HT-29 (cell line): Measurements from ENCODE around the gene PRPF40A. TPM values are rescaled to one million over a fixed set of nuclear protein-coding genes. Genes with fewer than 3 reads are reported as not detected.

Source experiments
- DNase-seq: peaks from one replicate; pipeline ENCODE4 v3.0.0-alpha.2; 2015; ENCODE audit warnings: low spot score
- total RNA-seq: library from RNA; depleted of rRNA; stranded (reverse); fragments of >200 nt; shearing (Covaris generic); gene quantifications from 2 replicates; pipeline ENCODE4 v1.2.3, GENCODE V29; 2014; rRNA removed

The PRPF40A gene
- total RNA-seq, 1 experiment from 2014 or later, result 114 TPM

DNA sequence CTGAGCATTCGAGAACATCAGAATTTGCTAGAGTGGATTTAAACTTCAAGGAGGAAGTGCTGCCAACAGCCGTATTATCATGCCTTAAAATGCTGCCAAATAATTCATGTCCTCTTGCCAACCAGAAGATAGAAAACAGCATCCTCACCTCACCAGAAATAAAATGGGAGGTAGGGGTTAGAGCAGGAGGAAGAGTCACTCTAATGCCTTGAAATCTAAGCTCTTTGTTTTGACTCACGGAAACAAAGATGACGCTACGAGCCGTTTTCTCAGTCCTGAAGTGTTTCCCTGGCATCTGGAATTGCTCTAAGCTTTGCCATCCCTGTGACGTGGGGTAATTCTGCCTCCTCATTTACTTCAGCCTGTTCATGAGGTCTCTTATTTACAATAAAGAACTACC lies 97.1 kb downstream of the PRPF40A start:
- no peak for DNase-seq

DNA sequence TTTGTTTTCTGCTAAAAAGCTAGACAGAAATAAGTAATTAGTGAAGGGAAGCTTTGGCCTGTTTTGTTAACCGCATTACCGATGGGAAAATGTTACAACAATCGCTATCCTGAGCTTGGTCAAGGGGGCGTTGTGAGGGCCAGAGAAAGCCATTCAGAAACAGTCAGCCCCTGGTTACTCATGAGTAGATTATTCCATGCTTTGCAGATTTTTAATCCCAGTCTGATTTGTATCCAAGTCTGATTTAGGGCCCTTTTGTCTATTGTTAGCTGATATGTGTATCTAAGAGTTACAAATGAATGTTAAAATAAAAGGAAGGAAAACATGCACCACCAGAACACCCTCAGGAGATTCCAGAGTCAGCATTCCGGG lies 99.1 kb downstream of the PRPF40A start:
- DNase-seq, result no peak

DNA sequence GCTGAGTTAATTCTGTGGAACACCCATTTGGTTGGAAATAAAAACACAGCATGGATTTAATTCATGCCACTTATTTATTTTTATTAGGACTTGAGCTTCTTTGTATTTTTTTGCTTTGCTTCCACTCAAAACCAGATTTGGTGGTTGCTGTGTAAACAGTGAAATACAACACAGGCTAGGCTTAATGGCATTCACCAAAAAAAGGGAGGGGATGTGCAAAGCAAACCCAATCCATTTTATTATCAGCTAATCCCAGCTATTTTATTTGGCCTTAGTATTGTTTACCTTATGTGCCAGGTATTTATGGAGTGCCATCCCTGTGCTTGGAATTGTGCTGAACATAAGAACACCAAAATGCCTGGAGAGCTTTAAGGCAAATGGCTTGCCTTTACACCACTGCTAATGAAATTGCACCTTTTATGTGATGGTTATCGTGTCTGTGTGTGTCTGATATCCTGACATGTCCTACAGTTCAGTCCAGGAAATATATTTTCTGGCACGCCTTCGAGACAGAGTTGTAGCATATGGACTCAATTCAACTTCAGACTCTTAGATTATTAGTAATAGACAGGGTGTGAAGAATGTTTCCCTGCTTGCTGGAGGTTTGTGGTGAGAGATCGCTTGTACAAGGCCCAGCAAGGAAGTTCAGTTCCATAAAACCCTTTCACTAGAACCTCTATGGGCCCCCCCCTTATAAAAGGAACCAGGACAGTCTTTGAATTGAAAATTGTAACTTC lies 99.6 kb downstream of the PRPF40A start:
- no peak for DNase-seq

DNA sequence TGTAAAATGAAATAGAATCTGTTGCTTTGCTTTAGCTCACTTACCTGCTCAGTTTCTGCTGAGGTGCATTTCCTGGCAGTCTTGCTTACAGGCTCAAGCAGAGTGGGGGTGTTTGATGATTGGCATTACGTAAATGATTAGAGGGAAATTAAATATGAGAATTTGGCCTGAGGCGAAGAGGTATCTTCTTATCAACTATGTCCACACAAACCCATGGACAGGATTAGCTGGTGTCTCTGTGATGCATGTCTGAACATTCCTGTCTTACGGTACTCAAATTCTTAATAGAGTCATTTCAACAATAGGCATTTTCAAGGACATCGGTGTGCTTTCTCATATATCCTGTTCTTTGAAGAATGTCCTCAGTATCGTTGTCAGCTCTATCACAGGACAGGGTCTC lies 102.1 kb downstream of the PRPF40A start:
- no peak for DNase-seq

DNA sequence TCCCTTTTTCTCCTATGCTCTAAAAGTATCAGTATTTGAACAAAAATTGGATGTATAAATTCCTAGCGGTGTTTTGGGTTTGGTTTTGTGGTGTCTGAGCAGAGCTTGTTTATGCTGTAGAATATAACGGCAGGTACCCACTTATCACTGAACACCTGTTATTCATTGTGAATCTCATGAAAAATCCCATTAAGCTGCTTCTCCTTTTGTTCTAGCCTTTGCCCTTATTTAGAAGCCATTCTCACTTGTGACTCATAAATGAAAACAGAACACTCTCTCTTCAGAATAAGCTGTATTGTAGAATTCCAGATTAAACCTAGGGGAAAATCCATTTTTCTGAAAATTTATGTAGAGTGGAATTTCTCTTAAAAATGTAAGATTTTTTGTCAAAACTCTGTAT lies 104.0 kb downstream of the PRPF40A start:
- no peak for DNase-seq

DNA sequence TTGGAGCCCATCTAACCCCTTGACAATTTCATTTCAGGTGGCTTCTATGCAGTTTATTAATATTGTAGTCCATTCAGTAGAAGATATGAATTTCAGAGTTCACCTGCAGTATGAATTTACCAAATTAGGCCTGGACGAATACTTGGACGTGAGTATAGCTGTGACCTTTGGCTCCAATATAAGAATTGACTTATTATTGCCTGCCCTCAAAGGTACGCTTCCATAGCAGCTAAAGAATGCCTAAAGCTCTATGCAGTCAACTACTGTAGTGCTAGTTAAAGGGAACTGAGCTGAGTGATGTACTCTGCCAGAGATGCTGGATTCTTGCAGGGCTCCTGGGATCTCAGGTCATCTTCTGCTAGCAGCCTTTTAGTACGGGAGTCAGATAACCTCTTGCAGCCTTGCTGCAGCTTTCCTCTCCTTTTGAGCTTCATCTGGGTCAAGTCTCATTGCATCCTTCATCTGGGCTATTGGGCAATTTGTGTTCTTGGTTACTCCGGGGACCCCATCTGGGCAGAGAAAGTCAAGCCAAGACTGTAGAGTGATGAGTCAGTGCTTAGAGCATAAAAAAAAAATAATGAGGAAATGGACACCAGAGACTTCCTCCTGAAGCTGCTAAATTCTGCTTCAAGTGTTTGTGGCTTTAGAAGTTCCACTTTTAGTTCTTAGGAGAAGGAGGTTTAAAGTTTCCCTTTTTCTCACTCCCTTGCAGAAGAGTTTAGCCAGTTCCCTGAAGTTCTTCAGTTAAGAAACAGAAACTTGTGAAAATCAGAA lies 105.6 kb downstream of the PRPF40A start:
- DNase-seq, result no peak

DNA sequence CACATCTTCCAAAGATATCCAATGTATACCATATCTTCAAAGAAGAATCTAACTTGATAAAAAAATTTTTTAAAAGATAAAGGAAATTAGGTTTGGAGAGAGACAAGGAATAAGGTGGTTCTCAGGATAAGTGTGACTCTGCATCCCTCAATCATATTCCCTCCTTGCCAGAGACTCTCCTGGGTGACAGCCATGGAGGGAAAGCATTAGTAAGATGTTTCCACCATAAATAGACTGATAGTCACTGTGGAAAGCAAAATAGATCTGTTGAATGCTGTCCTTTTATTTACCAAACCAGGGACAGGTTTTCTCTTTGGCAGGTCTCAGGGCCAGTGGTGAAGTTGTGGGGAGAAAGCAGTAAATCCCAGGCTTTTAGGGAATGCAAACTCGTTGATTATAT lies 107.6 kb downstream of the PRPF40A start:
- DNase-seq, result no peak

DNA sequence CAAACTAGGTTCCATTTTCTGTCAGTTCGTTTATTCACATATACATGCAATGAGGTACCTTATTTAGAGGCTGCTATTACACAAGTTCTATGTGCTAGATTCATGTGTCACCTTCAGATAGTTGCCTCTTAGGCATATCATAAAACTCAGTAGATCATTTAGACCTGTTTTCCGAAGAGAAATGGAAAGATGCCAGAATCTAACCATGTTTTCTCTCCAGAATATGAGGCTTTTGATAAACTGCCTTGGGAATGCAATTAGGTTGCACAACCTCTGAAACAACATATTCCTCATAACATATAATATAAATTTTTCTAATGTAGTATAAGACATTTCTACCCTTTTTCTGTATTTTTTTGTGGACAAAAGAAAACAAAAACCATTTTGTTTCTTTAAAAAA lies 108.1 kb downstream of the PRPF40A start:
- DNase-seq, result no peak

DNA sequence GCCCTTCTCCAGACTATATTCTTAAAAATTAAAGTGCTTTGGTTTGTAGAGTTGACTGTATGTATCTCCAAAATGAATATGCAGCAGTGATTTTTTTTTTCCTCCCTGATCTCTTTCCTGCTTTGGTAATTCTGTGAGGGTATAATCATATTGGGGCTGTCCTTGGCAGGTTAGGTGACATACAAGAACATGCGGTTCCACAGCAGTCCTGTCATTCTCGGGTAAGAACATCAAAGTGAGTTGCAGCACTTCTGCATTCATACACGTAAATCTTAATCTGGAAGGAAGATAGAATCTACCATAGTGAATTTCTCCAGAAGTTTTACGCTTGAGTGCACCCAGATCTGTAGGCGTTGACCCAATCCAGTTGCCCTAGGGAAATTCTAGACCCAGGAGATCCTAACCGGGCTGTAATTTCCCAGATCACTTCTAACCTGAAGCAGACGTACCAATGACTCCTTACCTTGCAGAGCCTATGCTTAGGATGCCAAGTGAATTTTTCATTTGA lies 109.4 kb downstream of the PRPF40A start:
- DNase-seq, result no peak

DNA sequence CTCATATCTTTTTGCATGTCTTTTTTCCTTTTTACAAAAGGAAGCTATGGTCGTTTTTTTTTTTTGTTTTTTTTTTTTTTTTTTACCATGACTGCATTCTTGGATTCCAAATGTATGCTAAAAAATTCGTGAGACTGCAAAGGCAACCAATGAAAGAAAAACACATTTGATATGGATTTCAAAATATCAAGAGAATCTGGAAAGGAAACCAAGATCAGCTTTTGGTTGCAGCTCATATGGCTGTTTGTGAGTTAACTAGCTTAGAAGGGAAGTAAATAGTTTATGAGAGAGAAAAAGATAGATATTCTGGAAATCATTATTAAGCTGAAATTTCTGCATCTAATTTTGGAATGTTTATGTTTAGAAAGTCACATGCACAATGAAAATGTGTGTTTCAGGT lies 110.3 kb downstream of the PRPF40A start:
- no peak for DNase-seq

DNA sequence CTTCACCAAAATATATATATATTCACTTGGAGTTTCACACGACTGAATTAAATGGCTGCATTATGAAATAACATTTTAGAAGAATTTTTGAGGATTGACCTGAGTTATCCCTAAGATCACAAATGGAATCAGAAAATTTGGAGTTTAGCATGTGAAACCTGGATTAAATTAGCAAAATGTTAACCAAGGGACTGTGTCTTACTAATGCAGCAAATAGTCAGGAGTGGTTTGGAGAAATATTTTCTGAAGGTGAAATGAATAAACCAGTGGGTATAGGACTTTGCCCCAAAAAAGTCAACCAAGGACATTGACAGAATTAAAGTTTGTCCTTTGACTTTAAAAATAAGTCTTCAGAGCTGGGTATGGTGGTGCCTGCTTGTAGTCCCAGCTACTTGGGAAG lies 111.2 kb downstream of the PRPF40A start:
- DNase-seq, result no peak

DNA sequence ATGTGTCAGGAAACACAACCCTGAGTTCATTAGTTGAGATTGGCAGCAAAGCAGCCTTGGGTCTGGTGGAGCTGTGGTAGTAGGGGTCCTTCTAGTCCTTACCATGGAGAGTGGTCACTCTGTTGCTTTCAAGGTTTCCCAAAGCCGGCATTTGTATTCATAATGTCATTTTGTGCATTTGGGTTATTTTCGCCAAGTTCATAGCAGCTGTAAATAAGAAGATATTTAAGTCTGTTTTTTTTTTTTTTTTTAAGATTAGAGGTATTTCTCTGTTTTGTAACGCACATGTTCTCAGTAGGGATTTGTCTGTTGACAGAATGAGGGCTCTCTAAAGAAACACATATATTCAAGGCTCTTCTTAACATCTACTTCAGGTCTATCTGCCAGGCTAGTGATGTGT lies 114.1 kb downstream of the PRPF40A start:
- no peak for DNase-seq

DNA sequence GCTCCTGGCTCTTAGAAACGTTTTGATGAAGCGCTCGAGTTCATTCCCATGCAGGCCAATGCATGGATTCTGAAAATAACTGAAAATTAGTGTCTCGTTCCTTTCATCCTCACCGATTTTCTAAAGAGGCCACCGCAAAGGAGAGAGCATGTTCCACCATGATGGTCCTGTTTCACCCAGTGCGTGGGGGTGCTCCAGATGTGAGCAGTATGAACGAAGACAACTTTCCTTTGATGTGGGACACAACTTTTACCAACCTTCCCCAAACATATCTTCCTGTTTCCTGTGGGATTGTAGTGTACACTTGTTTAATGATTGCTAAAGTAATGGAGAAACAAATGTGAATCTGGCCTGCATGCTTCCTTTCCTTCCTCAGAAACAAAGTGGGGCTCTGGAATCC lies 114.5 kb downstream of the PRPF40A start:
- no peak for DNase-seq

Other genes with a start within 250 kb of the PRPF40A start
- gene ARL6IP6, start 1.2 kb upstream of the PRPF40A start, total RNA-seq, result 15.7 and 16.7 TPM in 2 replicates